Activated CD4-positive, alpha-beta T cell treated with anti-CD3 and anti-CD28 coated beads for 1 hour (primary cell): ENCODE measurements around the gene ZNF683.
"Not testable (repeated sequence)": the region's sequence is repeated elsewhere in the genome, so short reads cannot be mapped to it uniquely, and the experiment has no call there.

Experiments used
- DNase-seq: peaks from one replicate; pipeline ENCODE4 v3.0.0-alpha.2; 2020

ZNF683 gene

DNA sequence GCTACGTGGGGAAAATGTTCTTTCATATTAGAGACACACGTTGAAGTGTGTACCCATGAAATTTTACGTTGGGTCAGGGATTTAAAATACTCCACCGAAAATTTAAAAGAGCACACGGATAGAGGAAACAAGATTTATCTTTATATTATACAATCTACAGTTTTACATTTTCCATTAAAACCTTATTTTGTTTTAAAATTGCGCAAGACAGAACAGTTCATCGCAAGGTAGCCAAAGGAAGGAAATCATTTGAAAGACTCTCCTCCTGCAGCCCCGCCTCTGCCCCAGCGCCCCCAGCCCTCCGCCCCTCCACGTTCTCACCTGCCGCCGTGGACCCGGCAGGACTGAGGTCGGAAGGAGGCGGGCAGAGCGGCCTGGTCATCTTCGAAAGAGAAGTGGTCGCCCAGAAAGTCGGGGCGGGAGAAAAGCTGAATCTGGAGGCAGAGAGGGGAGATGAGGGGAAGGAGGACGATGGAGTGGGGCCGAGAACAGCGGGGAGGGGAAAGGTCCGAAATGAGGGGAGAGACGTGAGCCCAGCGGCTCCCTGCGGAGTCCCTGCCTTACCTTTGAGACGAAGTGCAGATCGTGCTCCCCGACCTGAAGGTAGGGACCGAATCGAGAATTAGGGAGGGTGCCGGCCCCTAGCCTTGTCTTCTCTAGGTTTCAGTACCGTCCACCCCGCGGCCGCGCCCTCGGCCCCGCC lies 36.6 kb downstream of the ZNF683 start:
- DNase-seq = no peak

DNA sequence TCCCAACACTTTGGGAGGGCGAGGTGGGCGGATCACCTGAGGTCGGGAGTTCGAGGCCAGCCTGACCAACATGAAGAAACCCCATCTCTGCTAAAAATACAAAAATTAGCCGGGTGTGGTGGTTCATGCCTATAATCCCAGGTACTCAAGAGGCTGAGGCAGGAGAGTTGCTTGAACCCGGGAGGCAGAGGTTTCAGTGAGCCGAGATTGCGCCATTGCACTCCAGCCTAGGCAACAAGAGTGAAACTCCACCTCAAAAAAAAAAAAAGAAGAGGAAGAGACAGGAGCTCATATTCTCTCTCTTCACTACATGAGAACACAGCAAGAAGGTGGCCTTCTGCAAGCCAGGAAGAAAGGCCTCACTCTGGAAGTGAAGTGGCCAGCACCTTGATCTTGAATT lies 39.2 kb downstream of the ZNF683 start:
- DNase-seq = not testable (repeated sequence)

DNA sequence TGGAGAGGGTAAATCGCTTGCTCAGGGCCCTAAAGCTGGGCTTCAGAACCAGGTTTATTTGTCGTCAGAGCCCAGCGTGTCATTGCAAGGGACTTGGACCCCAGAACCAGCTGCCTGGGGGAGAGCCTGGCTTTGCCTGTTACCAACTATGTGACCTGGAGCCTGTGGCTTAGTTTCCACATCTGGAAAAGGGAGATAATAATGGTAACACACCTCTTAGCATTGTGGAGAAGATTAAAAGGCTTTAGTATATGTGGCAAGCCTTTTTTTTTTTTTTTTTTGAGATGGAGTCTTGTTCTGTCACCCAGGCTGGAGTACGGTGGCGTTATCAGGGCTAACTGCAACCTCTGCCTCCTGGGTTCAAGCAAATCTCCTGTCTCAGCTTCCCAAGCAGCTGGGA lies 42.3 kb downstream of the ZNF683 start:
- DNase-seq = no peak

DNA sequence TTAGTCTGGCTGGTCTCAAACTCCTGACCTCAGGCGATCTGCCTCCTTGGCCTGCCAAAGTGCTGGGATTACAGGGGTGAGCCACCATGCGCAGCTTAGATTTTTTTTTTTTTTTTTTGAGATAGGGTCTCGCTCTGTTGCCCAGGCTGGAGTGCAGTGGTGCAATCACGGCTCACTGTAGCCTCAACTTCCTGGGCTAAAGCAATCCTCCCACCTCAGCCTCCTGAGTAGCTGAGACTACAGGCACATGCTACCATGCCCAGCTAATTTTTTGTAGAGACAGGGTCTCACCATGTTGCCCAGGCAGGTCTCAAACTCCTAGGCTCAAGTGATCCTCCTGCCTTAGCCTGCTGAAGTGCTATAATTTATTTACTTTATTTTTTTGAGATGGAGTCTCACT lies 43.2 kb downstream of the ZNF683 start:
- not testable (repeated sequence) for DNase-seq

DNA sequence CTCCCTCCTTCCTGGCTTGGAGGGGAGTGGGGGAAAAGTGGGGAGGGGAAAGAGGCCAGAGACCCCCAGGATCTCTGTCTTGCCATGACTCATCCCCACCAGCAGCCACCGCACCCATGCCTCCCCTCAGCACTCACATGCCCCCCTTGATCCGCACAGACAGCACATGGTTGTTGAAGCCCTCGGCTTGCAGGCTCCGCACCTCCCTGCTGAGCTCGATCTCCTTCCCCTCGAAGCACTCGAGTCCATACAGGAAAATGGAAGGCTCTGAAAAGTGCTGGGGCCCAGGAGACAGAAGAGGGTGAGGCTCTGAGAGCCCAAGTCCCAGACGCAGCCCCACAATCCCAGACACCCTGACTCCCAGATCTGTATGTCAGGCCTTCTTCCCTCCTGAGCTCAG lies 44.0 kb downstream of the ZNF683 start:
- no peak for DNase-seq

DNA sequence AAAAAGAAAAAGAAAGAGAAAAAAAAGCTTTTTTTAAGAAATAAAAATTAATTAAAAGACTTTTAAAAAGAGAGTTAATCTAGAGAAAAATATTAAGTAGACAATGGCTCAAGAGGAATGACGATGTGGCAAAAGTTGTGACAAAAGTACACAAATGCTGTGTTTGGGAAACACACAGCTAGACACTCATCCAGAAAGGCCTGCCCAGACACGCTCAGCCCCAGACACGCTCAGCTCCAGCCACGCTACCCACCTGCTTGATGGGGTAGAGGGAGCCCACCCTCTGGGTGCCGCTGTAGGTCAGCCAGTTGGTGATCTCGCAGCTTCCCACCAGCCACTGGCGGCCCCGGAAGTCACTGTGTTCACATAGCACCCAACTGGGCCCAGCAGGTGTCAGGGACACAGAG lies 44.6 kb downstream of the ZNF683 start:
- DNase-seq = no peak

DNA sequence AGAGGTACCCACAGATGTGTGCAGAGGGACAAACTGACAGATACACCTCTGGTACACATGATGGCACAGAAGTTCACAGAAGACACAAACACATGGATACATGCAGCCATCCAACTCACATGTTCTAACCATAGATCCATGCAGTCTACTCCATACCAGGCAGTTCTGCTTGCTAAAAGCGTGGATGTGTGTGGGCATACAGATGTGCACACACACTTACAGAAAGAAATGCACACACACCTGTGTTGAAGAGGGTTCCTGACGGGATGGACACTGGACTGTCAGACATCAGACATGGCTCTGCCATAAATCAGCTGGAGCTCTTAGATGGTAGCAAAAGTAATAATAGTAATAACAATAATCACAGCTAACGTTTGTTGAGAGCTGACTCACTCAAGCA lies 48.0 kb downstream of the ZNF683 start:
- no peak for DNase-seq

DNA sequence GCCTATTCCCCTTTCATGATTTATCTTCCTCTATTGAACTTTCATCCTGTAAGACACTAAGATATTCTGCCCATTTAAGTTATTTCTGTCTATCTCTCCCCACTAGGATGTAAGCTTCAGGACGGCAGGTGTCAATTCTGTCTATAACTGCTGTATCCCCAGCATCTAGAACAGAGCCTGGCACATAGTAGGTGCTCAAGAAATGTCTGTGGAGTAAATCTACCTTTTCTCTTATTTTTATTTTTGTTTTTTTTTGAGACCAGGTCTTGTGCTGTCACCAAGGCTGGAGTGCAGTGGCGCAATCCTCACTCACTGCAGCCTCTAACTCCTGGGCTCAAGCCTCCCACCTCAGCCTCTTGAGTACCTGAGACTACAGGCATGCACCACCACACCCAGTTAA lies 49.2 kb downstream of the ZNF683 start:
- DNase-seq = no peak

DNA sequence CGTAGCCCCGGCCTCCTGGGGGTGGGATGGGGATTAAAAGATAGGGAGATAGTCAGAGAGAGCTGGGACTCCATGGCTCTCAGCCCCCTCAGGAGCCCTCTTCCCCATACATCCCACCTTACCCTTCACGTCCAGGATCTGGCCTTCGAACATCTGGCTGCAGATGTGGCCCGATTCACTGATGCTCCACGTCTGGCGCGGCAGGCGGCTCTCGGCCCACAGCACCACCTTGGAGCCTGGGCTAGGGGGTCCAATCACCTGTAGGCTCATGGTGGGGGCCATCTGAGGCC lies 50.6 kb downstream of the ZNF683 start:
- DNase-seq = no peak

DNA sequence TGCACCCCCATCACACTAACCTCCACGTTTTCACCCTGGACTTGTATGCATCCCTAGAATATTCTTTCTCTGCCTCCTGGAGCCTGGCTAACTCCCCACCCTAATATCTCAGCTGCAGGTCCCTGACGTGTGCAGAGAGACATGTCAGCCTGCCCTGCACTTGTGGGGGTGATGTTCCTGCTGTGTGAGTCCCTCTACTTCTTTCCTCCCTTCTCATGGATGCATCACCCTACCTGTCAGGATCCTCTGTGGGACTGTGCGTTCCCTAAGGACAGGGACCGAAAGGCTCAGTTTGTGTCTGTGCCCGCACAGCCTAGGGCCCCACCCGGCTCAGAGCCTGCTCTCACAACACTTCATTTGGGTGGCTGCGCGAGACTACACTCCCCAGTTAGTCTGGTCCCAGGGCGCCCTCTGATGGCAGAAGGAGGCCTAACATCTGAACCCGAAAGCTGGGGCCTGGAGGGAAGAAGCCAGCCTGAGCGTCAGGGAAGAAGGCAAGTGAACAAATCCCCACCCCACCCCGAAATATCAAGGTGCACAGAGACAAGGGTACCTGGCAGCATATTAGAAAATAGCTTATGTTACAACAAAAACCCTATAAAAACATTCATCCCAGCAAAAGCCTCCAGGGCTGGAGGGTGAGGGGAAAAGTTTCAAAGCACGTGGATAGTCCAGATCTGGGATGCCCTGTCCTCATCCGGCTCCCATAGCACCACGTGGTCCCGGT lies 51.1 kb downstream of the ZNF683 start:
- peak; percentile 93 for DNase-seq

DNA sequence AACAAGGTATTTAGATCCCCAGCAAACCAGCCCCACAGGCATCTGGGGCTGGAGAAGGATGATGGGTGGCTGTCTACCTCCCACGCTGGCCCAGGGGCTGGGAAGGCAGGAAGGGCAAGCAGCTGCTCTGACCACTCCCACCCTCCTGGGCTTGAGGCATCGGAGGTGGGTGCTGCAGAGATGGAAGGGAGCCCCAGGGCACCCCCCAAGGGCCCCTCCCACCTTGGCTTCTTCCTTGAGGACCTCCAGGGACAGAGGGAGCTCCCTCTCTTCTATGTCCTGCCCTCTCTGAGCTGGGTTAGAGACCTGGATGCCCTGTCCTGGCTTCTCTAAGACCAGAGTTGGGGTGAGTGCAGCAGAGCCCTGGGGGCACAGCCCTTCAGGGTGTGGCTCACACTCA lies 51.7 kb downstream of the ZNF683 start:
- DNase-seq = no peak

DNA sequence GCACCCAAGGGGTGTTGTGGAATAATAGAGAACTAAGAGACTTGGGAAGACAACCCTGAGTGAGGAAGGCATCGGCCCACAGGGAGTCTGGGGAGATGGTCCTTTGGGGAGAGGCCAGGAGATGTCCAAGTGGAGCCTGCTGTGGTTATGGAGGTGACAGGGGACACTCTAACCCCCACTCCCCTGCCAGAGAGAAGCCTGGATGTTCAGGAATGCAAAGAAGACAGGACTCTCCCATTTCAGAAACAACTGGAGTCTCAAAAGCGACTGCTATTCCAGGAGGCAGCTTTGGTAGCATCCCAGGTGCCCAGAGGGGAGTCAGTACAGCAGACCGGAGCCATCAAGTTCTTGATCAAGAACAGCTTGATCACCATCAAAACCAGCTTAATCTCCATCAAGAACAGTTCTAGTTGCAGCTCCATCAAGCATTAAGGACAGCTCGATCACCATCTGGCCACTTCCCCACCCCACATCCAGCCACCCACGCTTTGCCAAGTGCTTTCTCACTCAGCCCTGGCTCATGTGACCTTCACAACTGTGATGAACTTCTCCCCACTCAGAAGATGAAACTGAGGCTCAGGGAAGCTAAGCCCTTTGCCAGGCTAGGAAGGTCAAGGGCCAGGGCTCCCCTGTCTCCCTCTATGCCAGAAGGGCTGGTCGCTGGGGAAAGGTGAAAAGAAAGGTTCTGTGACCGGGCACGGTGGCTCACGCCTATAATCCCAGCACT lies 54.0 kb downstream of the ZNF683 start:
- DNase-seq = no peak

DNA sequence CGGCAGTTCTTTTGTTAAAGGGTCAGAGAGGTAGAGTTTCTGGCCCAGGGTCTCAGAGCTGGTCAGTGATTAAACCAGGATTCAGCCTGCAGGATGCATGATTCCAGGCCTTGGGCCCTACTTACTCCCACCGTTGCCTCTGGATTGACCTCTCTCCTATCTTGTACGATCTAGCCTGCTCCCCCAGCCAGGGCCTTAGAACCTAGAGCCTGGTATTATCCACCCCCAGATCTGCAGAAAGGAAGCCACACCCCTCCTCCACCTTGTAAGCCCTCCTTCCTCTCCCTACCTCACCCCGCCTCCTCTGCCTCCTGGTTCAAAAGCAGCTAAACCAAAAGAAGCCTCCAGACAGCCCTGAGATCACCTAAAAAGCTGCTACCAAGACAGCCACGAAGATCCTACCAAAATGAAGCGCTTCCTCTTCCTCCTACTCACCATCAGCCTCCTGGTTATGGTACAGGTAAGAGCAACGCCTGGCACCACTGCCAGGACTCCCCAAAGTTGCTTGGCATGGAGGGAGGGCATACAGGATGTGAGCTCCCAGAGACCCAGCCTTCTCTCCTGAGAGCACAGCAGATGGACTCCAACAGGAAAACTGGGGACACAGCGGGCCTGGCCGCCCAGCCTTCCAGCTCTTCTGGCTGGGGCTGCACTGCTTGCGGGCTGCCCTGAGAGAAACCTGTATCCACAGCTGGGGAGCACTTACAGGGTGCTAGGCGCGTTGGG lies 54.8 kb downstream of the ZNF683 start, which contains the start of gene CD52:
Gene CD52 (plus strand): TSS at position 347 of the 726 bp plus-strand sequence. CDS start 60 bp downstream, at position 407.
- peak; percentile 54 for DNase-seq

DNA sequence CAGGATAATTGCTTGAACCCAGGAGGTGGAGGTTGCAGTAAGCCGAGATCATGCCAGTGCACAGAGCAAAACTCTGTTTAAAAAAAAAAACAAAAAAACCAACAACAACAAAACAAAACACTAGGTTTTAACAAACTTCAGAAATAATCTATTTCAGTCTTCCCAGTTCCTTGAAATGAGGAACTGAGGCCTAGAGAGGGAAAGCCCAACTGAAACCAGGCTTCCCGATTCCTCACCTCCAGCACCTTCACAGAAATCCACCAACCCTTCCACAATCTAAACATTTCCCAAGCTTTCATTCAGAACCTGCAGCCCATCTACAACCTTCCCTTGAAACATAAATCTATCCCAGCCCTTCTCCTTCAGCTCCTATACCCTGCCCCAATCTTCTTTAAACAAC lies 55.4 kb downstream of the ZNF683 start:
- no peak for DNase-seq

DNA sequence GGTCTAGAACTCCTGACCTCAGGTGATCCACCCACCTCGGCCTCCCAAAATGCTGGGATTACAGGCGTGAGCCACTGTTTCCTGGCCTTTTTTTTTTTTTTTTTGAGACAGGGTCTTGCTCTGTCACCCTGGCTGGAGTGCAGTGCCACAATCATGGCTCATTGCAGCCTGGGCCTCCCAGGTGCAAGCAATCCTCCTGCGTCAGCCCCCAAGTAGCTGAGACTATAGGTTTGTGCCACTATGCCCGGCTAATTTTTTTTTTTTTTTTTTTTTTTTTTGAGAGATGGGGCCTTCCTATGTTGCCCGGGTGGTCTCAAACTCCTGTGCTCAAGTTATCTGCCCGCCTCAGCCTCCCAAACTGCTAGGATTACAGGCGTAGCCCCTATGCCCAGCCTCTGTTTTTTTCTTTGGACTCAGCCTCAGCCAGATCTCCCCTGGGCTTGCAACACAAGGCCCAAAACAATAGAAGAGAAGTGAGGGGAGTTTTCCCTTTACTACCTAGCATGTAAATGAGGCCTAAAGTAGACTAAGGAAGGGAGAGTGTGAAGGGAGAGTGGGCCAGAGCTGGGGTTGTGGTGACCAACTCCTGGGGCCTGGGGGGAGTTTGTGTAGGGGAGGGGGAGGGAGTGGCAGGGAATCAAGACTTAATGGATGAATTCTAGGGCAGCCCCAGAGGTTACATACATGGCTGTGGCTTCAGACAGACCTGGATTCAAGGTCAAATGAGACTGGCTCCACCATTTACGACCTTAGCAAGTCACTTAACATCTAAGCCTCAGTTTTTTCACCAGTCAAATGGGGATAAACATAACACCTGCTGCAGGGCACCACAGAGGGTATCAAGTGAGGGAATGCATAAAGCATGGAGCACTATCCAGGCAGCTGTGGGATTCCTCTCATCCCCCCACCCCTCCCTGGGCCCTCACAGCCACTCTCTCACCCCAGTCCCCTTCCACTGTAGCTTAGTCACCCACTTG lies 56.4 kb downstream of the ZNF683 start:
- no peak for DNase-seq

DNA sequence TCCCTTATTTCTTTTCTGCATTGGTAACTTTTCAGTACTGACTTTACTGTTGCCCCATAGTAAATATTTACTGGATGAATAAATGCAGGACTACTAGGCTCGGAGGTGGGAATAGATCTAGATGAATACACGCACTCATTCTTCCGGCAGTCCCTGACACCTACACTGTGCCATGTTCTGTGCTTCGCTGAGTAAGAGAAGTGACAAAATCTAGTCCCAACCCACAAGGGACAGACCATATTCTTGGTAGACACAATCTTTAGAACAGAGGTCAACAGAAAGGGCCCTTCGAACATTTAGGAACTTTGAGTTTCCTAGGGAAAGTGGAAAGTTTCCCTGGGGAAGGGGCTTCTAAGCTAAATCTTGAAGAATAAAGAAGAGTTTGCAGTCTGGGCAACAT lies 58.0 kb downstream of the ZNF683 start:
- DNase-seq = no peak
